ENCODE data around the gene PRLR.

The PRLR gene

GRCh38 chr5:35059251-35059650, 171.0 kb downstream of the PRLR start:
- TF ChIP-seq CSDC2 (CRISPR knock-in tag; IDR thresholded peaks at IDR 0.05), result no peak
- no peak for TF ChIP-seq PPARA (CRISPR knock-in tag; IDR thresholded peaks at IDR 0.05; ENCODE audit: borderline replicate concordance)
- TF ChIP-seq TOX (CRISPR knock-in tag; IDR thresholded peaks at IDR 0.05; ENCODE audit: borderline replicate concordance), result no peak
- no peak for TF ChIP-seq ISL1 (CRISPR knock-in tag; IDR thresholded peaks at IDR 0.05)
- TF ChIP-seq ZNF8 (CRISPR knock-in tag; IDR thresholded peaks at IDR 0.05), result no peak
- no peak for TF ChIP-seq TSHZ2 (CRISPR knock-in tag; IDR thresholded peaks at IDR 0.05)
- no peak for TF ChIP-seq ZNF70 (CRISPR knock-in tag; IDR thresholded peaks at IDR 0.05)
- no peak for TF ChIP-seq PATZ1 (CRISPR knock-in tag; IDR thresholded peaks at IDR 0.05; ENCODE audit: borderline replicate concordance)
- no peak for TF ChIP-seq ESRRG (CRISPR knock-in tag; IDR thresholded peaks at IDR 0.05)
- no peak for TF ChIP-seq OSR1 (CRISPR knock-in tag; IDR thresholded peaks at IDR 0.05)
- no peak for TF ChIP-seq ZNF565 (CRISPR knock-in tag; conservative IDR thresholded peaks at IDR 0.05; ENCODE audit: low read depth)
- no peak for TF ChIP-seq ARNTL (CRISPR knock-in tag; IDR thresholded peaks at IDR 0.05; ENCODE audit: borderline replicate concordance, low read depth)
- no peak for TF ChIP-seq ZFP3 (CRISPR knock-in tag; IDR thresholded peaks at IDR 0.05)
- TF ChIP-seq ZC3H10 (CRISPR knock-in tag; IDR thresholded peaks at IDR 0.05), result no peak
- no peak for TF ChIP-seq RARB (CRISPR knock-in tag; IDR thresholded peaks at IDR 0.05)
- TF ChIP-seq GLIS3 (CRISPR knock-in tag; IDR thresholded peaks at IDR 0.05), result no peak
- TF ChIP-seq TCF4 (CRISPR knock-in tag; IDR thresholded peaks at IDR 0.05; ENCODE audit: borderline replicate concordance), result no peak
- TF ChIP-seq ZFP30 (CRISPR knock-in tag; IDR thresholded peaks at IDR 0.05), result no peak

GRCh38 chr5:35058374-35058788, 171.9 kb downstream of the PRLR start:
- ATAC-seq, result no peak

More at GRCh38 chr5:35059251-35059650, 171.0 kb downstream of the PRLR start:
- ATAC-seq, result no peak

GRCh38 chr5:35056686-35057085, 173.6 kb downstream of the PRLR start:
- no peak for ATAC-seq
- TF ChIP-seq POU6F1 (CRISPR knock-in tag; IDR thresholded peaks at IDR 0.05; ENCODE audit: borderline replicate concordance, low read depth) (no peak), ZFP30 (CRISPR knock-in tag; IDR thresholded peaks at IDR 0.05) (no peak), ZNF8 (CRISPR knock-in tag; IDR thresholded peaks at IDR 0.05) (no peak), CREB5 (CRISPR knock-in tag; IDR thresholded peaks at IDR 0.05; ENCODE audit: low read depth) (no peak), ISL1 (CRISPR knock-in tag; IDR thresholded peaks at IDR 0.05) (no peak), GLIS3 (CRISPR knock-in tag; IDR thresholded peaks at IDR 0.05) (no peak)

More at GRCh38 chr5:35058374-35058788, 171.9 kb downstream of the PRLR start:
- no peak for TF ChIP-seq ZFP3 (CRISPR knock-in tag; IDR thresholded peaks at IDR 0.05)
- no peak for TF ChIP-seq OSR1 (CRISPR knock-in tag; IDR thresholded peaks at IDR 0.05)
- no peak for TF ChIP-seq BACH2 (CRISPR knock-in tag; IDR thresholded peaks at IDR 0.05; ENCODE audit: borderline replicate concordance)
- TF ChIP-seq ESRRG (CRISPR knock-in tag; IDR thresholded peaks at IDR 0.05), result no peak
- TF ChIP-seq ARNTL (CRISPR knock-in tag; IDR thresholded peaks at IDR 0.05; ENCODE audit: borderline replicate concordance, low read depth), result no peak
- no peak for TF ChIP-seq GLIS3 (CRISPR knock-in tag; IDR thresholded peaks at IDR 0.05)
- TF ChIP-seq CSRNP3 (CRISPR knock-in tag; IDR thresholded peaks at IDR 0.05), result no peak
- TF ChIP-seq RARB (CRISPR knock-in tag; IDR thresholded peaks at IDR 0.05), result no peak
- TF ChIP-seq ZNF70 (CRISPR knock-in tag; IDR thresholded peaks at IDR 0.05), result no peak

Data from SK-N-SH treated with all-trans-retinoic acid at 6 μM for 48 hours (cell line).